Activated CD4-positive, CD25-positive, alpha-beta regulatory T cell (primary cell): Measurements from ENCODE around the gene CSH1.
"Not testable (repeated sequence)": the region's sequence is repeated elsewhere in the genome, so short reads cannot be mapped to it uniquely, and the experiment has no call there.

Experiments used
- DNase-seq, 4 experiments: peaks; one replicate each; lab custom pipeline; 2025; lab: John Stamatoyannopoulos, UW

The CSH1 gene

GRCh38 chr17:63869491-63870291 lies 26.7 kb downstream of the CSH1 start:
- DNase-seq = not testable (repeated sequence)

DNA sequence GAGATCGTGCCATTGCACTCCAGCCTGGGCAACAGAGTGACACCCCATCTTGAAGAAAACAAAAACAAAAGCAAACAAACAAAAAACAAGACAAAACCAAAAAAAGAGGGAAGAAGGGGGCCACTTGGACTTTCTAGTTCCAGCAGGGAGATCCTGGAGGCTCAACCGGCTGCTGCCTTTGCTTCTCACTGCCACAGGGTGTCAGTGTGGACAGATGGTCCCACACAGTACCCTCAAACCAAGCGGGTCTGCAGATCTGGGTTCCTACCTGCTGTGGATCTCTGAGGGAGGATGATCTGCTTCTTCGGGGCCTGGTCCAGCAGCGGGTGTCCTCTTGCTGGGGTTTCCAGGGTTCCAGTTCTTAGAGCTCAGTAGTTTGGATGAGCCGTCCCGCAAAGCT lies 29.7 kb downstream of the CSH1 start:
- not testable (repeated sequence) for DNase-seq

DNA sequence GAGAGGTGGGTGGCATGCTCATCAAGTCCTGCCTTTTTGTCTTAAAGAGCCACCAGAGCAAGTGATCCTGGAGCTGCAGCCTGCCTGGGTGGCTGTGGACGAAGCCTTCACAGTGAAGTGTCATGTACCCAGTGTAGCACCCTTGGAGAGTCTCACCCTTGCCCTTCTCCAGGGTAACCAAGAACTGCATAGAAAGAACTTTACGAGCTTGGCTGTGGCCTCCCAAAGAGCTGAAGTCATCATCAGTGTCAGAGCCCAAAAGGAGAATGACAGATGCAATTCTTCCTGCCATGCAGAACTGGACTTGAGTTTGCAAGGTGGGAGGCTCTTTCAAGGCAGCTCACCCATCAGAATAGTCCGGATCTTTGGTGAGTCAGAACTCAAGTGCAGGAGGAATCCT lies 37.1 kb downstream of the CSH1 start:
- DNase-seq = no peak

DNA sequence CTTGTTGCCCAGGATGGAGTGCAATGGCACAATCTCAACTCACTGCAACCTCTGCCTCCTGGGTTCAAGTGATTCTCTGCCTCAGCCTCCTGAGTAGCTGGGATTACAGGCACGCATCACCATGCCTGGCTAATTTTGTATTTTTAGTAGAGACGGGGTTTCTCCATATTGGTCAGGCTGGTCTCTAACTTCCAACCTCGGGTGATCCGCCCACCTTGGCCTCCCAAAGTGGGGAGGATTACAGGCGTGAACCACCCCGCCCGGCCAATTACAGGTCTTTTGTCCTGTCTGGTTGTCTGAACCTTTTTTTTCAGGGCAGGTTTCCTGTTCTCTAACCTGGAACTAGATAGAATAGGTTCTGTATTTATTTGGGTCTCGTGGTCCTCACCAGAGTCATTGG lies 39.9 kb downstream of the CSH1 start:
- DNase-seq = not testable (repeated sequence)

DNA sequence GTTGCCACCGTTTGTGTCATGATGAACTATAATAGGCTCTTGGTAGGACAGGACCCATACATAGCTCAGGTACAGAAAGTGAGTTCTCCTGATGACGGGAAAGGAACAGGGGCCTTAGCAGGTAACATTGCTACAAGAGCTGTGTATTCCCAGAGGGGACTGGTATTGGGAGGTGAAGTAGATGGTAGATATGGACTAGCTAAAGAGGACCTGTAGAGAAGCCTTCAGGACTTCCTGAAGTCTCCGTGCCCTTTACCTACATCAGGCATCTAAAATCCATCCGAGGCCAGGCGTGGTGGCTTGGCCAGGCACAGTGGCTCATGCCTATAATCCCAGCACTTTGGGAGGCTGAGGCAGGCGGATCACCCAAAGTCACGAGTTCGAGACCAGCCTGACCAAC lies 41.2 kb downstream of the CSH1 start:
- no peak for DNase-seq

DNA sequence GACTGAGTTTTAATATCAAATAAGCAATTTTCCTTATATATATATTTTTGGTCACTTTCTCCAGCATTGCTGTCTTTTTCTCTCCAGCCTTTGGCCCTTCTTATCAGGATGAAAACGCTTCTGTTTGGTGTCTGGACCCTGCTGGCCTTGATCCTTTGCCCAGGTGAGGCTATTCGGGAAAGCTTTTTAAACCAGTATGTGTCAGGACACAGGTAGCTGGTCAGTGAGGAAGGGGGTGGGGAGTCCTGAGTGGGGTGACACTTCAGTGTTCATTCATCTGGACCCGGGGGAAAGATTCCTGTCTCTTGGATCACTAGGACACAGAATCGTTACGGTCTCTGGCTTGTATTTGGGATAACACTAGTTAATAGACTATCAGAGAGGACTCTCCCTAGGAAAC lies 41.7 kb downstream of the CSH1 start:
- DNase-seq = no peak

DNA sequence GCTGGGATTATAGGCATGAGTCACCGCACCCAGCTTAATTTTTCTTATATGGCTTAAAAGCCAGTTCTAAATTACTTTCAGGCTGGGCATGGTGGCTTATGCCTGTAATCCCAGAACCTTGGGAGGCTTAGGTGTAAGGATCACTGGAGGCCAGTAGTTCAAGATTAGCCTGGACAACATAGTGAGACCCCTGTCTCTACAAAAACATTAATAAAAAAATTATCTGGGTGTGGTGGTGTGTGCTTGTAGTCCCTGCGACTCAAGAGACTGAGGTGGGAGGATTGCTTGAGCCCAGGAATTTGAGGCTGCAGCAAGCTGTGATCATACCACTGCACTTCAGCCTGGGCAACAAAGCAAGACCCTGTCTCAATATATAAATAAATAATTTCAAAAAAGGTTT lies 43.1 kb downstream of the CSH1 start:
- DNase-seq = no peak

DNA sequence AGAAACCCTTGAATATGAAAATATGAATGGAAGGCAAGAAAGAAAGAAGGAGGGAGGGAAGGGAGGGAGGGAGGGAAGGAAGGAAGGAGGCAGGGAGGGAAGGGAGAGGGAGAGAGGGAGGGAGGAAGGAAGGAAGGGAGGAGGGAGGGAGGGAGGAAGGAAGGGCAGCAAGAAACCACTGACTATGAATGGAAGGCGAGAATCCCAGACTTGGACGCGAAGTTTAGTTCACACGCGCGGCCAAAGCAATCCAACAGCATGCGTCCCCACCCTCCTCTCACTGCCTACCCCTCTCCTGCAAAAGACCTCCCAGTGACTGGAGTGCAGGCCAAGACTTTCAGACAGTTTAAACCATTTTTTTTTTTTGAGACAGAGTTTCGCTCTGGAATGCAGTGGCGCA lies 46.0 kb downstream of the CSH1 start:
- DNase-seq = no peak

DNA sequence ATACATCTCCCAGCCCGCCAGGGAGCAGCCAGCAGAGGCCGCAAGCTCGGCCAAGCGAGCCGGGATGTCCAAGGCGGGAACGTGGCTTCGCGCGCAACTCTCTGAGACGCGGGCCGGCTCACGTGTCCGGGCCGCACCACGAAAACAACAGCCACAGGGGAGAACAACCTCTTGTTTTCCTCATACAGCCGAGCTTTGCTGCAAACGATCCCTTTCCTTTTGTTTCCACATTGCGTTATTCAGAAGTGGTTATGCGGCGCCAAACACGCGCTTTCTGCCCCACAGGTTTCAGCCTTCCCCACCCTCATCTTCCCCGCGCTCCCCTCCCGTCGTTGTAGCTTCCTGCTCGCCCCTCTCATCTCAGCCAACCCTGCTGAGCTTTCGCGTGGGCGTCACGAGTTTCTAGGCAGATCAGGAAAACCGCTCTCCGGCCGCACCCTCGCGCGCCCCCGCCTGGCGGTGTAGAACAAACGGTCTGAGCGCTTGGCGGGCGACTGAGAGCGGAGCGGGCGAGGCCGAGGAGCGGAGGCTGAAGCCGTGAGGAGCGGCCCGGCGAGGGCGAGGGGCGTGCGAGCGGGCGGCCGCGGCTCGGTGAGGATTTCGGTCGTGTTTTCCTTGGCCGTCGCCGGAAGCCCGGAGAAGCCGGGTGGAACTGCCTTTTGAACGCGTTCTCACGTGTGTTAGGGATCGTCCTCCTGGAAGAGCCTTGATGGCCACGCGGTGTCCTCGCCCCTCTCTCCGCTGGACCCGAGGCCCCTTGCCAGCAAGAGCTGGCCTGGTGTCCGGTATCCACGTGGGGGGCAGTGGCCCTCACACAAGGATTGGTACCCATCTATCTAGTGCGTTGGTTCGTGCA lies 47.3 kb downstream of the CSH1 start:
- peak; percentile 80 to 96 (median 94) for DNase-seq

DNA sequence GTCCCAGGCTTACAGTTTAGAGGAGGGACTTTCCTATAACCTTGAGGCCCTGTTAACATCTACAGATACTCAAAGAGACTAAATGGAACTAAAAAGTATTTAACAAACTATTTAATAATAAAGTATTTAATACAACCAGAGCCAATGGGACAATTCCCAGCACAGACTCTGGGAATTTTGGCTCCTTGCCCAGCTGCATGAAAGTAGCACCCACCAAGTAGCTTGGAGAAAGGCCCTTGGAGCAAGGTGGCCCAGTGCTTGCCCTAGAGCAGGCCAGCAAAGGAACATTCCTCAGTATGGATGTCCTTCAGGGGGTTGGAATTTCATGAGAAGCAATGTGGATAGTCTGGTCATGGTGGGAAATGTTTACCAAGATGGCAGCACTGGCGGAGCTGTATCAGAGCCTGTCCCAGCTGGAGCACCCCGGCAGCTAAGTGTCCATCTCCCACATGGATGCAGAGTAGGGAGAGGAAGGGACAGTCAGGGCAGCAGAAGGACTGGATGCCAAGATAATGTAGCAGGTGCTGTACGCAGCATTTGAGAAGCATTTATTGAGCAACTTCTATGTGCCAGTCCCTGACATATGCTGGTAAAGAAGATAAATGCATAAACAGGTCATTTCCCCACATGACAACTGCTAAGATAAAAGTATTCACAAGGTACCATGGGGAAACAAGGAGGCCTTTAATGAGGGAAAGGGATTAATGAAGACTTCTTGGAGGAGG lies 48.7 kb downstream of the CSH1 start:
- DNase-seq = no peak

DNA sequence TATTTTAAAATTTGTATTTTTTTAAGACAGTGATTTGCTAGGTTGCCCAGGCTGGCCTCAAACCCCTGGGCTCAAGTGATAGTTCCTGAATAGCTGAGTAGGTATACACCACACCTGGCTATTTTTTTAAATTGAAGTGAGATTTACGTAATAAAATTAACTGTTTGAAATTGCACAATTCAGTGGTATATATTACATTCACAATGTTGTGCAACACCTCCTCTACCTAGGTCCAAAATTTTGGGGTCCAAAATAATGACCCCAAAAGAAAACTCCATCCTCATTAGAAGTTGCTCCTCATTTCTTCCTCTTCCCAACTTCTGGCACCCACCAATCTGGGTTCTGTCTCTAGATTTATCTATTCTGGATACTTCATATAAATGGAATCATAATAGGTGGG lies 50.9 kb downstream of the CSH1 start:
- no peak for DNase-seq
